GM21737 (cell line): ENCODE data around the gene CHD8.
"Not testable (repeated sequence)": the region's sequence is repeated elsewhere in the genome, so short reads cannot be mapped to it uniquely, and the experiment has no call there.

Experiments
- ATAC-seq: cut with Tn5 transposase; IDR thresholded peaks from one replicate; pipeline ENCODE4 v1.9.1; 2021; ENCODE audit warnings: mild to moderate bottlenecking, moderate library complexity; ENCODE audit not compliant: unreplicated experiment

Gene CHD8

GRCh38 chr14:21455912-21456667 is at the start of gene CHD8:
TSS of gene CHD8 (minus strand) at chr14:21456123. CDS start at chr14:21431643, 24,480 bp downstream.
- peak; percentile 97 for ATAC-seq

GRCh38 chr14:21505012-21505553 is 49.2 kb upstream of the CHD8 start:
- ATAC-seq = peak; percentile 73

- ATAC-seq = no peak
Measured at GRCh38 chr14:21503376-21503775, 47.5 kb upstream of the CHD8 start.

GRCh38 chr14:21501568-21501967 is 45.6 kb upstream of the CHD8 start:
- ATAC-seq = no peak

GRCh38 chr14:21498540-21499526 is 42.9 kb upstream of the CHD8 start:
- ATAC-seq = peak; percentile 54

GRCh38 chr14:21496453-21496852 is 40.5 kb upstream of the CHD8 start:
- ATAC-seq = no peak

- ATAC-seq = no peak
Measured at GRCh38 chr14:21494902-21495762, 39.2 kb upstream of the CHD8 start.

- ATAC-seq = no peak
Measured at GRCh38 chr14:21486640-21487087, 30.7 kb upstream of the CHD8 start.

- peak; percentile 99 for ATAC-seq
Measured at GRCh38 chr14:21476925-21477681, 21.2 kb upstream of the CHD8 start, which contains the start of the genes RAB2B and TOX4. TSS of gene RAB2B (minus strand) at chr14:21476959. CDS start at chr14:21476872, 87 bp downstream. TSS of gene TOX4 (plus strand) at chr14:21477195. CDS start at chr14:21477279, 84 bp downstream.

- ATAC-seq = peak; percentile 36
Measured at GRCh38 chr14:21476523-21476924, 20.6 kb upstream of the CHD8 start.

GRCh38 chr14:21475767-21476522 is 20.0 kb upstream of the CHD8 start:
- ATAC-seq = peak; percentile 4

GRCh38 chr14:21467616-21468015 is 11.7 kb upstream of the CHD8 start:
- no peak for ATAC-seq

- no peak for ATAC-seq
Measured at GRCh38 chr14:21455592-21455911, 371 bp downstream of the CHD8 start.

- ATAC-seq = no peak
Measured at GRCh38 chr14:21454843-21455544, 929 bp downstream of the CHD8 start.

GRCh38 chr14:21449899-21450216 is 6.1 kb downstream of the CHD8 start:
- ATAC-seq = no peak

GRCh38 chr14:21442657-21443056 is 13.3 kb downstream of the CHD8 start:
- not testable (repeated sequence) for ATAC-seq

GRCh38 chr14:21440859-21441258 is 15.1 kb downstream of the CHD8 start:
- ATAC-seq = no peak
